Skeletal muscle cell (primary cell): Measurements from ENCODE around the gene NAPA.

Source experiments
- DNase-seq: peaks from one replicate; pipeline ENCODE4 v3.0.0-alpha.2; 2010; ENCODE audit warnings: low read depth
- H3K4me3 ChIP-seq: 2 replicates; pipeline ENCODE4 v1.5.1; 2011; ENCODE audit warnings: low read depth, mild to moderate bottlenecking, control low read depth, low read length, moderate library complexity

NAPA gene

GRCh38 chr19:47514869-47515588, at the start of gene NAPA:
Gene NAPA (minus strand): TSS chr19:47515063. CDS start chr19:47514940, 123 bp downstream.
- H3K4me3 ChIP-seq, result peak within 1 kb of the TSS; percentile 100
- DNase-seq, result peak; percentile 100

- H3K4me3 ChIP-seq, result no peak overlapping the region
- no peak for DNase-seq
These were observed 49.2 kb upstream of the NAPA start for GRCh38 chr19:47564081-47564480.

- no peak for DNase-seq
- no peak overlapping the region for H3K4me3 ChIP-seq
These were observed 46.7 kb upstream of the NAPA start for GRCh38 chr19:47561440-47562057.

- H3K4me3 ChIP-seq, result no peak overlapping the region
- no peak for DNase-seq
These were observed 46.1 kb upstream of the NAPA start for GRCh38 chr19:47560999-47561398.

- no peak for DNase-seq
- no peak overlapping the region for H3K4me3 ChIP-seq
These were observed 35.3 kb upstream of the NAPA start for GRCh38 chr19:47550129-47550528.

- DNase-seq, result no peak
- H3K4me3 ChIP-seq, result no peak overlapping the region
These were observed 34.5 kb upstream of the NAPA start for GRCh38 chr19:47549261-47549862.

GRCh38 chr19:47547199-47547598, 32.3 kb upstream of the NAPA start:
- no peak for DNase-seq
- H3K4me3 ChIP-seq, result no peak overlapping the region

- no peak overlapping the region for H3K4me3 ChIP-seq
- DNase-seq, result no peak
These were observed 30.4 kb upstream of the NAPA start for GRCh38 chr19:47545061-47545948.

- H3K4me3 ChIP-seq, result no peak overlapping the region
- DNase-seq, result no peak
These were observed 29.6 kb upstream of the NAPA start for GRCh38 chr19:47544476-47544875.

GRCh38 chr19:47544075-47544474, 29.2 kb upstream of the NAPA start:
- DNase-seq, result no peak
- H3K4me3 ChIP-seq, result no peak overlapping the region

GRCh38 chr19:47542030-47542475, 27.2 kb upstream of the NAPA start:
- no peak overlapping the region for H3K4me3 ChIP-seq
- no peak for DNase-seq

GRCh38 chr19:47541518-47541917, 26.7 kb upstream of the NAPA start:
- no peak for DNase-seq
- H3K4me3 ChIP-seq, result no peak overlapping the region

- H3K4me3 ChIP-seq, result no peak overlapping the region
- DNase-seq, result no peak
These were observed 25.9 kb upstream of the NAPA start for GRCh38 chr19:47540748-47541147.

- no peak overlapping the region for H3K4me3 ChIP-seq
- DNase-seq, result no peak
These were observed 25.0 kb upstream of the NAPA start for GRCh38 chr19:47539747-47540311.

- DNase-seq, result no peak
These were observed 23.9 kb upstream of the NAPA start for GRCh38 chr19:47538812-47539211.

GRCh38 chr19:47537493-47537892, 22.6 kb upstream of the NAPA start:
- no peak overlapping the region for H3K4me3 ChIP-seq

More at GRCh38 chr19:47538812-47539211, 23.9 kb upstream of the NAPA start:
- no peak overlapping the region for H3K4me3 ChIP-seq

GRCh38 chr19:47534628-47535027, 19.8 kb upstream of the NAPA start:
- H3K4me3 ChIP-seq, result no peak overlapping the region
- DNase-seq, result no peak

More at GRCh38 chr19:47537493-47537892, 22.6 kb upstream of the NAPA start:
- DNase-seq, result no peak

- no peak for DNase-seq
- H3K4me3 ChIP-seq, result no peak overlapping the region
These were observed 17.0 kb upstream of the NAPA start for GRCh38 chr19:47531640-47532387.
